Epidermal melanocyte (primary cell): ENCODE measurements around the gene ABHD14A.

ENCODE experiments used
- DNase-seq: peaks from one replicate; pipeline ENCODE4 v3.0.0; 2011; ENCODE audit warnings: low spot score; ENCODE audit not compliant: insufficient read length

The ABHD14A gene

DNA sequence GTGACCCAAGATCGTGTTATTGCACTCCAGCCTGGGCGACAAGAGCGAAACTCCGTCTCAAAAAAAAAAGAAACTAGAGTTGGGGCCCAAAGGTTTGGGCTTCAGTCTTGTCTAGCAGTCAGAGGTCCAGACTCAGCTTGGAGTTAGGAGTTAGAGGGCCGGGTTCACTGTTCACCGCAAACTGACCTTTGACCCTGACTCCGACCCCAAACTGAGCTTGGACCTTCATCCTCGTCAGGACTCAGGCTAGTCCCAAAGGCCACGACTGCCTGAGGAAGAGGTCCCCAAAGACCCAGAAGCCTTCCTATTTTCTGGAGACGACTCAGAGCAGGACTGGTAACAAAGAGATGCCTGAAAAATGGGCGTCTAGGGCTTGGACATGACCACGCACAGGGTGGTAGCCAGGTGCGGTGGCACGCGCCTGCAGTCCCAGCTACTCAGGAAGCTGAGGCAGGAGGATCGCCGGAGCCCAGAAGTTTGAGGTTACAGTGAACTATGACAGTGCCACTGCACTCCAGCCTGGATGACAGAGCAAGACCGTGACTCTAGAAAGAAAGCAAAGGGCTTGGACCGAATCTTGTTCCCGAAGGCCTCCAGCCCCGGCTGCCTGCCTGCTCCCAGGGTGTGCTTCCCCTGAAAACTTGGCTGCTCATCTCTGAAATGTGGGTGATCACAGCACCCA, 43.6 kb downstream of the ABHD14A start:
- no peak for DNase-seq

DNA sequence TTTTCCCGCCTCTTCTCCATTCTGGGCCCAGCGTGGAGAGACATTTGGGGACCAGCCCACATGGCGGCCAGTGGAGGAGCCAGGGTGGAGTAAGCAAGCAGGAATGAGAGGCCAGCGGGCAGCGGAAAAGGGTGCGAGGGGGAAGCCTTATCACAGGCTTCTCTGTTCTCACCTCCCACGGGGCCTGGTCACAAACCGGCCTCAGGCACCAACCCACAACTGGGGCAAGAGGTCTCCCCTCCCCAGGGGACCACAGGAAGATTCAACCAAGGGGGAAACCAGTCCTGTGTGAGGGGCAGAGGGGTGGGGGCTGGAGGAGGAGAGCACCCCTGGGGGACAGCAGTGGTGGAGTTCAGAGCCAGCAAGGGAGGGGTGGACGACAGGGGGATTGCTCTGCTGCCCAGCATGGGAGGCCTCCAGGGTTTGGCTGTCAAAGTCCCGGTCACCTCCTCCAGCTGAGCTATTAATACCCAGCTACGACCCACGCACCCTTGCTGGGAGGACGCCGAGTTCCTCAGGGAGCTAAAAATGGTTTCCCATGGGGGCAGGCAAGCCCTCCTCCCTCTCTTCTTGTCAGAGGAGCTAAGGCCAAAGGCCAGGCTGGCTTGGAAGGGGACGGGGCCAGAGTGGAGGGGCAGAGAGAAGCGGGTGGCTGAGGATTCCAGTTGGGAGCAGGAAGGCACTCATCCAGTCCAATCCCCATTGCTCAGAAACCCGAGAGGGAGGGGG, 44.7 kb downstream of the ABHD14A start:
- no peak for DNase-seq

DNA sequence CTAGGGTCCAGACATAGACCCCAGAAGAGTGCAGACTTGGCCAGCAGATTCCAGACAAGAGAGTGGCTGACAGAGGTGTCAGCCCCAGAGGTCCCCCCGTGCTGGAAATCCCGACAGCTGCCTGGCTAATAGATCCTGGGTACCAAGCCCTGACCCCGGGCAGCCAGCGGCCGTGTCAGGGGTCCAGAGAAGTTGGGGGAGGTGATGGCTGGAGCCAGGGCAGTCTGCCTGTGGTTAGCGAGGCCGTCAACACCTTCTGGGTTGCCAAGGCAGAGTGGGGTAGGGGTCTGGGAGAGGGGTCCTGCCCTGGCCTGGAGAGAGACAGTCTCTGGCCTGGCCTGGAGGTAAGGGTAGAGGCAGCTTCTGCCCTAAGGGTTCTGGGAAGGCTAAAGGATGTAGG, 45.9 kb downstream of the ABHD14A start:
- no peak for DNase-seq

DNA sequence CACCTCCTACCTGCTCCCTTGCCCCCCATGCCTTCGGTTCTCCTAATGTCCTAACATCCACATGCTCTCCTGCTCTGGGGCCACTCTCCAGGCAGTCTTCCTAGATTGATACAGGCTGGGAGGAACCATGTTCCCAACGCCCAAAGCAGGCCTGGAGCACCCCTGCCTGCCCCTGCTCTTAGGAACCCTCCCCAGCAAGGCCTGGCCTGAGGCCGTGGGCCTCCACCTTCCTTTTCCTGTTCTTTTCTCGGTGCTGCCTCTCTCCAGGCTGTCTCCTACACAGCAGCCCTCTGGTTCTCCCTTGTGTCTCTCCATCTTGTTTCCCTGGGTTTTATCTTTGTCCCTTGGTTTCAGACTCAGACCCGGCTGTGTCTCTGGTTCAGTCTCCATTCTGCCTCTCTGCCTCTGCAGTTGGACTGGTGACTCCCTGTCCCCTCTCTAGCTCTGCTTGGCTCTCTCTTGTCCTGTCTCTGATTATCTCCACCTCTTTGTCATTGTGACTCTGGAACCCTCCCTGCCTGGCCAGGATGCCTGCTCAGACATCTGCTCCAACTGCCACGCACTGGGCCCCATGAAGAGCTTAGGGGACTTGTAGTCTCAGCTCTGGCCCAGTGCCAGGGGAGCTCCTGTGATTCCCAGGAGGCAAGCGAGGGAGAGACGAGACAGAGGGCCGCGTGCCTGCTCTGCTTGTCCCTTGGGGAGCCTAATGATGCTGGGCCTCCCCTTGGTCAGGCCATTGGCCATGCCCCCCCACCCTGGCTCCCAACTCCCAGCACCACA, 46.8 kb downstream of the ABHD14A start:
- DNase-seq, result no peak

DNA sequence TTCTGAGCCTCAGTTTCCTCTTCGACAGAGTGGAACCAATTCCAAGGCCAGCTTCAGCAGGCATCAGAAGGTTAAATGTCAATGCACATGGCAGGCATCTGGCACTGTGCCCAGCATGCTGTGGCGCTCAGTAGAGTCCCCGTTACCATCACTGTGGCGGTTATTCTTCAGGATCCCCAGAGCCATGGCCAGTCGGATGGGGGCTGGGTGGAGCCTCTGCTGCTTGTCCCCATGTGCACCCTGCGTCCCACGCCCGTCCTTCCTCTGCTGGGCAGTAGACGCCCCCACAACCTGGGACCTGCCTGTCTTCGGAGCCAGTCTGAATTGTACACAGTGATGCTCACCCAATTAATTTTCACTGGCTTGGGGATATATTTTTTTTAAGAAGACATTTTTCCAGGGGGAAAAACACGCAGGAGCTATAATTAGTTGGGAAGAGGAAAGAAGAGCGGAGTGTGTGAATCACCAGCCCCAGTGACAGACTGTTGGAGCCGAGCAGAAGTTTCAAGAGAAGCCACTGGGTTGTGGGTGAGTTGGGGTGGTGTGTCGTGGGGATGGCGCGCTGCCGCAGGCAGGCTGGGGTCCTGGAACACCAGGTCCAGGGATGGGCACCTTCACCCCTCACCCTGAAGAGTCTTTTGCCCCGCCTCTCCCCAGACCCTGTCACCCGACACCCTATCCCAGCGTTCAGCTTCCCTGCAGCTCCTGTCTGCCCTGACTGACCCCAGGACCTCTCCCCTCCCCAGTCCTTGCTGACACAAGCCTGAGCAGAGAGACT, 47.6 kb downstream of the ABHD14A start:
- DNase-seq, result no peak

DNA sequence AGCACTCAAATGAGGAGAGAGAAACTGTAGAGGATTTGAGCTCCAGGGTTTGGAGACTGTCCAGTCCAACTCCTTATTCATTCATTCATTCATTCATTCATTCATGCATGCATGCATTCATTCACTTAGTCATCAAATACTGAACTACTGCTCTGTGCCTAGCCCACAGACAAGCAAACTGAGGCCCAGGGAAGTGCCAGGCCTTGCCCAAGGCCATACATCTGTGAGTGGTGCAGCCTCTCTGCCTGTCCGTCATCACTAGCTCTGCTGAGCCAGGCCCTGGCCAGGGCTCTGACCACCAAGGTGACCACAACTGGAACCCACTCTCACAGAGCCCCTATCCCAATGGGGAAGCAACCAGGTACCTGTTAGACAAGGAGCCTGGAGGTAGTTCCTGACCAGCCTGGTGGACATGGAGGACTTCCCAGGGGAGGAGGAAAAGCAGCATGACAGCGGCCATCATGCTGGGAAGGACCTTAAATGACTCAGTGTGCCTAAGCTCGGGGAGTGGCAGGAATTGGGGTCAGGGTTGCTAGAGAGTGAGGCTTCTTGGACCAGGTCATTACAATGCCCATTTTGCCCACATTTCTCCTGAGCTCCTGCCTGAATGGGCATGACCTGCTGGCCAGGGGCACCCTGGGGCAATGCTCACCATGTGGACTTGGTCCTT, 48.4 kb downstream of the ABHD14A start:
- no peak for DNase-seq

DNA sequence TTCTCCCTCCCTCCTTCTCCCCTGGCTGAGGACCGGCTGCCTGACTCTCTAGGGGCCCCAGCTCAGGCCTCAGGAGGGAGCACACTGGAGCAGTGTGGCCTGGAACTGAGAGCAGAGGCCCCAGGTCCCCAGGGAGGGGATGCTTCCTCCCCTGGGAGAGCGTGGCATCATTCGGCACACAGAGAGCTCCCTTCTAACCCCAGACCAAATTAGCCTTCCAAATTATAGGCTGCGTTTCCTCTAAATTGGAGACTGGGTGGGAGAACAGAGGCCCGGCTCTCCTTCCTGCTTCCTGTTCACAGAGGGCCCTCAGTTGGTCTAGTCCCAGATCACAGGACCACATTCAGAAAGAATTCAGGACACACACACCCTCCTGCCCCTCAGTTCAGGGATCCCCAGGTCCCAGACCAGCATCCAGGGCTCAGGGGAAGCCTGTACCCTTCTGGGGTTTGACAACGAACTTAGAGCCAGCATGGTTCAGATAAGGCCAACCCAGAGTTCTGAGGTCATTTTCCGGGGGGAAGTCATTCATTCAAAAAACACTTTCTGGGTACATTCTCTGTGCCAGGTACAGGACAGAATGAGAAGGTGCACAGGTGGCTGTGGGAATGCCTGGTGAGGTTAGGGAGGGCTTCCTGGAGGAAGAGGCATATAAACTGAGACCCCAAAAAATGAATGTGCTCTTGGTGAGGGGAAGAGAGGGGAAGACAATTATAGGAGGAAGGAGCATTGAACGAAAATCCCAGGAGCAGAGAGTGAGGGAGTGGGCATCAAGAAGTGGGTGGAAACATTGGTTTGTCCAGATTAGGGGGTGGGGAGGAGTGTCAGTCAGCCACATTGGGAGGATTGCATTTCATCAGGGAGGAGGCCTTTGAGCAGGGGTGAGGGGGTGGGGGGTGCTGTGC, 49.2 kb downstream of the ABHD14A start:
- DNase-seq, result no peak

DNA sequence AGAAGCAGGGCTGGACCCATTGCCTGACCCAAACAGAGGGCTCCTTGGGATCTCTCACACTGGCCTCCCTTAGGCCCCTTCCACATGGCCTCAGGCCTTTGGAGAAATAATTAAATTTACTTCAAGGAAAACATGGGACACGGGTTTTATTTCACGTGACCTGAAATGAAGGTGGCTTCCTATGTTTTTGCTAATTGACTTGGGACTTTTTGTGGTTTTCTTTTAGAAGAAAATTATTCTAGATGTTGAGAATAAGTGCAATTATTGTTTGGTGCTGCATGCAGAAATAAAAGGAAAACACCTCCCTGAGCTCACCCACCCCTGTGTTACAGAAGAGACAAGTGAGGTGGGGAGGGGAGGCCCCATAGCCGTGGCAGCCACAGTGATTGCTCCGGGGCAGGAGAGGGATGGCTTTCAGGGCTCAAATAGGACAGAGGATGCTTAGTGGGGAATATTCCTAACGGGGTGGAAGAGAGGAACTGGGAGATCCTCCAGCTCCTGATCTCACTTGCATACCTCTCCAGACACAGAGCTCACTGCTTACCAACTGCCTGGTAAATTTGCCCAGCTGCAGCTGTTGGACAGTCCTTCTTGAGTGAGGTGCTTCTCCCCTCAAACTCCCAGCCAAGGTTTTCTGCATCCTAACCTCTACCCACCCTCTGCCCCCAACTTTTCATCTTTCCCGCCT, 50.0 kb downstream of the ABHD14A start:
- DNase-seq, result peak; percentile 55

DNA sequence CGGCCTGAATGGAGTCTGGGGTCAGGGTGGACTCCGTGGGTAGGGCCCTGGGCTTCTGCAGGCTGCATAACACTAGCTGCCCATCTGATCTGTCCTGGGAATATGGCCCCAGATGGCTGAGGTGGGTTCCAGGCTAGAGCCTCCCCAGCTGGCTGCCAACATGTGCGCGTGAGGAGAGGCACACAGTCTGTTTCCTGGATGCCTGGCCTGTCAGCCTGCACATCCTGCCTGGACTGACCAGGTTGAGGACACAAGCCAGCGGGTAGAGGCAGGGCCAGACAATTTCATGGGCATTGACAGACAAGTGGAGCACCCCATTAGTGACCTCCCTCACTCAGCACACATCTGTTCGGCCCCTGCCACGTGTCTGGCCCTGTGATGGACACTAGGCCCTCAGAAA, 50.6 kb downstream of the ABHD14A start:
- DNase-seq, result no peak

DNA sequence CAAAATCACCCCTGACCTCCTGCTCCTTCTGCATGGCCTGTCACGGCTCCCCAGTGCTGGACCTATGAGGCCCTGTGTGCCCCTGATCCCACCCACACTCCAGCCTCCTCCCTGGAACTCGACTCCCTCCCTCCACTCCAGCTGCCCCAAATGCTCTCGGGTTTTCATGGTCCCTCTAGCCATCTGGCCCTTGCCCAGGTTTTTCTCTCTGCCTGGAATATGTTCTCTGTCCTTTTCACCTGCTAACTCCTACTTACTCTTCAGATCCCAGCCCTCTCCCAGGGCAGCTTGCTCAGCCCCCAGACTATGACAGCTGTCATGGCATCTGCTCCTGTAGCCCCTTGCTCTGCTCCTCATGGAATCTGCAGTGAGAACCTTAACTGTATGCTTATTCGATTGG, 51.2 kb downstream of the ABHD14A start:
- DNase-seq, result no peak

DNA sequence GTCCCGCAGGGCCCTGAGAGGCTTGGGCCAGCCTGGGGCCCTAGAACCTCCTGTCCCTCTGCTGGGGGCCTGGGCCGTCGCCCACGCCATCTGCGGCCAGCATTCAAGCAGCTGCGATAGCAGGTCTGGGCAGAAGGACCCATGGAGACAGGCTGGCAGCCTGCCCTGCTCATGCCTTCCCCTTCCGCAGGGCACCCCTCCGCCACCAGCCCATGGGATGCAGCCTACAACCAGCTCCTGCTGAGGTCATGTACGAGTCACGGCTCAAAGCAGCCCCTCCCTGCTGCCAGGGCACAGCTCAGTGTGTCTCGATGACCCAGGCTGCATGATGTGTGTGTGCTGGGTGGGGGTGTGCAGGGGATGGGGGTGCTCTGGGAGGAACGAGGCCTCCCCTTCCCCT, 53.7 kb downstream of the ABHD14A start:
- no peak for DNase-seq

DNA sequence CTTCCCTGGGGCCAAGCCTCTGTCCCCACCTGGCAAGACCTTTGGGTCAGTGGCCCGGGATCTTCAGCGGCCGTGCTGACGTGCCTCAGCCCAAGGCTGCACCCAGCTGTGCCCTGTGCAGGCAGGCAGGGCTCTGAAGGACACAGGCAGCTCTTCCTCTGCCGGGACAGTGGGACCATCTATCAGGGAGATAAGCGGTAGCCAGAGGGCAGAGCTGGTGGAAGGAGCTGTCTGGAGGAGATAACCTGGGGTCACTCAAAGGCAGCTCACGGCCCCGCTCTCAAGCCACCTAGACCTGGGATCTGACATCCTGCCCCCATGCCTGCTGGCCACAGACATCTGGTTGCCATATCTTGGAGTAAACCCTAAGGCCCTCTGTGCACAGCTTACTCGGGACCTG, 54.2 kb downstream of the ABHD14A start:
- DNase-seq, result no peak

DNA sequence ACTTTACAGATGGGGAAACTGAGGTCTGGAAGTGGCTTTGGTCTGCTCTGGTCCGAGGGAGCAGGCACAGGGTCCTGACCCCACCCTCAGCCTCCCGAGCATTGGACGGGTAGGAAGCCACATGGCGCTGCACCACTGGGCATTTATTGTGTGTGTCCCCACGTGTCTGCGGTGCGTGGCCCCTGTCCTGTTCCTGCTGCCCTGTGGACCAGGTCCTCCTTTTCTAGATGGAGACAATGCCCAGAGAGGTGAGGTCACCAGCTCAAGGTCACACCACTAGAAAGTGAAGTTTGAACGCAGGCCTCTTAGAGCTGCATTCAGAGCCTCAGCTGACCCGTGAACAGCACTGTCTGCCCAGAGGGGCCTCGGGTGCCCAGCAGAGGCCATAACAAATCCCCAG, 54.7 kb downstream of the ABHD14A start:
- DNase-seq, result no peak
